Uterus (tissue), 2 donors: ENCODE measurements around the gene ARGLU1.

Experiments used
- POLR2A ChIP-seq, 2 donors: fragments of 450-650 bp; IDR thresholded peaks; one replicate each; pipeline ENCODE4 v1.6.1; 2016; ENCODE audit warnings: antibody characterized with exemption in 2 of 2, mild to moderate bottlenecking in 1 of 2, moderate library complexity in 1 of 2
- TF ChIP-seq, protein P1 (sequence below), 4 experiments: fragments of 200-600 bp in 2 of 4; fragments of 450-650 bp in 2 of 4; sonication (generic) in 2 of 4; IDR thresholded peaks; one replicate each; pipeline ENCODE4 v1.5.1; 2016 to 2019; ENCODE audit warnings: antibody characterized with exemption in 4 of 4, mild to moderate bottlenecking in 2 of 4, moderate library complexity in 1 of 4

DNA sequence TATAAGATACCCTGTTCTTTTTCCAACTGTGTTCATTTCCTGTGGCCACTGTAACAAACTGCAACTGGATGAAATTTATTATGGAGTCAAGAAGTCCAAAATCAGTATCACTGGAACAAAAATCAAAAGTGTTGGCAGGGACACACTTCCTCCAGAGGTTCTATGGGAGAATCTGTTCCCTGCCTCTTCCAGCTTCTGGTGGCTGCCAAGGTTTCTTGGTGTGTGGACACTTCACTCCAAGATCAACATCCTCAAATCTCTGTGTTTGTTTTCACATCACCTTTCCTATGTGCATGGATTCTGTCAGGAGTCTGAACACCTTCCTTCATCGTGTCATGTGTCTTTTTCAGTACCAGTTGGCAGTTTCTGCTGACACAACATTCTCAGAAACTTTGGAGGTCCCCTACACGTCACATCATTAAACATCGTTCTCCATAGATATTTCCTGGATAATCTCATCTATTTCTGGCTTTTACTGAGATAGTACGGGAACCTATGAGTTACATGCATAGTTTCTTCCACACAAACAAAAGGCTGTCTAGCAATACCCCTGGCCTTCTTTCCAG is 17.3 kb downstream of the ARGLU1 start:
- TF ChIP-seq, protein P1, sequence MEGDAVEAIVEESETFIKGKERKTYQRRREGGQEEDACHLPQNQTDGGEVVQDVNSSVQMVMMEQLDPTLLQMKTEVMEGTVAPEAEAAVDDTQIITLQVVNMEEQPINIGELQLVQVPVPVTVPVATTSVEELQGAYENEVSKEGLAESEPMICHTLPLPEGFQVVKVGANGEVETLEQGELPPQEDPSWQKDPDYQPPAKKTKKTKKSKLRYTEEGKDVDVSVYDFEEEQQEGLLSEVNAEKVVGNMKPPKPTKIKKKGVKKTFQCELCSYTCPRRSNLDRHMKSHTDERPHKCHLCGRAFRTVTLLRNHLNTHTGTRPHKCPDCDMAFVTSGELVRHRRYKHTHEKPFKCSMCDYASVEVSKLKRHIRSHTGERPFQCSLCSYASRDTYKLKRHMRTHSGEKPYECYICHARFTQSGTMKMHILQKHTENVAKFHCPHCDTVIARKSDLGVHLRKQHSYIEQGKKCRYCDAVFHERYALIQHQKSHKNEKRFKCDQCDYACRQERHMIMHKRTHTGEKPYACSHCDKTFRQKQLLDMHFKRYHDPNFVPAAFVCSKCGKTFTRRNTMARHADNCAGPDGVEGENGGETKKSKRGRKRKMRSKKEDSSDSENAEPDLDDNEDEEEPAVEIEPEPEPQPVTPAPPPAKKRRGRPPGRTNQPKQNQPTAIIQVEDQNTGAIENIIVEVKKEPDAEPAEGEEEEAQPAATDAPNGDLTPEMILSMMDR (IDR thresholded peaks at IDR 0.05), result no peak
- no peak for TF ChIP-seq POLR2A (IDR thresholded peaks at IDR 0.05)
